GM18861 (cell line): ENCODE results near the gene ANTXR1.

Experiments
- ATAC-seq: cut with Tn5 transposase; IDR thresholded peaks from one replicate; pipeline ENCODE4 v1.9.1; 2021; ENCODE audit not compliant: unreplicated experiment

ANTXR1 gene

DNA sequence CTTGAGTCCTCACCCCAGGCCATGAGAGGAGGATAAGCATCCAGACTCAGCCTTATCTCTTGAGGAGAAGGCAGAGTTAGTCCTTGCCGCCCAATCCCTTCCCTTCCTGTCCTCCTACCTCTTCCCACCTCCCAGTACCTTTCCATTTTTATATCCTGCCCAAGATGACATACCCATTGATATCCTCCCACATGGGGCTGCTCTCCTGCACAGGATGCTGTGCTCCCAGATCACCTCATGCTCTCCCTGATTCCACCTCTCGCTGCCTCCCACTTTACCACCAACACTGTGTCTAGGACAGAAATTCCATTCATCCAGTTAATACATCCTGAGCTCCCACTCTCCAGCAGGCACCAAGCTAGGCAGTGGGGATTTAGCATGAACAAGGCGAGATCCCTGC is 191.7 kb downstream of the ANTXR1 start:
- ATAC-seq = no peak

DNA sequence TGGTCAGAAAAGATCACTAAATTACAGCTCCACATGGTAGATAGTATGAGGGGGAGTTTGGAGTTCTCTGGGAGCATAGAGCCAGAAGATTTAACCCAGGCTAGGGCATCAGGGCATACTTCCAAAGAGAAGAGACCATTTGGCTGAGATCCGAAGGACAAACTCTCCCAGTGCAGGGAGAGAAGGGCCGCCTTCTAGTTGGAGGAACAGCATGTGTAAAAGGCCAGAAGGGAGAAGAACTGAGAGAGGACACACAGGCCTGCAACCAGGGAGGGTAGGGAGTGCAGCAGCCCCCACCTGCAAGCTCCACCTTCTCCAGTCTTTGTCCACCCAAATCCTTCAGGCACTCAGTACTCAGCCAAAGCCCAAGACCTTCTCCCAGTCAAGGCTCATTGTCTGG is 192.1 kb downstream of the ANTXR1 start:
- no peak for ATAC-seq

GRCh38 chr2:69205491-69205890 is 192.5 kb downstream of the ANTXR1 start:
- no peak for ATAC-seq

GRCh38 chr2:69208023-69208595 is 195.1 kb downstream of the ANTXR1 start:
- ATAC-seq = no peak

GRCh38 chr2:69209482-69209881 is 196.5 kb downstream of the ANTXR1 start:
- ATAC-seq = no peak

DNA sequence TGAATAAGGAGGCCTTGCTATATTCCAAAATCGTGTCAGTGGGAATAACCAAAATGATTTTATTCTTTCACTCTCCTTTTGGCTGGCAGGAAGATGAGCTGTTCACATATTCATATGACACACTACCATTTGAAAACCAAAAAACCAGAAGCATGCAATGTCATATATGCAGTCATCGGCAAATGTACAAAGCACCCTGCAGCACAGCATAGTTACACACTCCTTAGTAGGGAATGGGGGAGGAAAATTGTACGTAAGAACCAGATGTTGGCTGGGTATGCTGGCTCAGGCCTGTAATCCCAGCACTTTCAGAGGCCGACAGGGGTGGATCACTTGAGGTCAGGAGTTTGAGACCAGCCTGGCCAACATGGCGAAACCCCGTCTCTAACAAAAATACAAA is 197.4 kb downstream of the ANTXR1 start:
- no peak for ATAC-seq

- ATAC-seq = no peak
These were observed 198.1 kb downstream of the ANTXR1 start for GRCh38 chr2:69211048-69211447.

GRCh38 chr2:69211686-69212085 is 198.7 kb downstream of the ANTXR1 start:
- ATAC-seq = no peak

DNA sequence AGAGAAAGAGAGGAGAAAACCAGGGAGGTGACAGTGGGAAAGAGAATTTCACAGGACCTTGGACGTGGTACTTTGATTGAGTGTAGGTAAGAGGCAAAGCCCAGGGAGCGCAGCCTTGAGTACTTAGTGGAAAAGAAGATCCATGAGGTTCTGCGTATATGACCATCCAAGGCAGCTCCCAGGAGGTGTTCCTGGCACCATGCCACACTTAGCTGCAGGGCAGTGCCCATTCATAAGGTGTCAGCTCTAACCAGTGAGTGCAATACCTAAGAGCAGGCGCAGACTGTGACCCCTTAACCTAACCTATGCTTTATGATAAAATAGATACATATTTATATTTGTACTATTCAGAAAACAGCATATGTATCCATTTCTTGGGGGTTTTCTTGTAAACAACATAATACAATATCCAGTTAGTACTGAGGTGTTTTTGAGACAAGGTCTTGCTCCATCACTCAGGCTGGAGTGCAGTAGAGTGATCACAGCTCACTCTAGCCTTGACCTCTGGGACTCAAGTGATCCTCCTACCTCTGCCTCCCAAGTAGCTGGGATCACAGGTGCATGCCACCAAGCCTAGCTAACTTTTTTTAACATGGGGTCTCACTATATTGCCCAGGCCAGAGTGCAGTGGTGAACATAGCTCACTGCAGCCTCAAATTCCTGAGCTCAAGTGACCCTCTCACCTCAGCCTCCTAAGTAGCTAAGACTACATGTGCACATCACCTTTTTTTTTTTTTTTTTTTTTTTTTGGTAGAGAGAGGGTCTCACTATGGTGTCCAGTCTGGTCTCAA is 199.5 kb downstream of the ANTXR1 start:
- no peak for ATAC-seq

DNA sequence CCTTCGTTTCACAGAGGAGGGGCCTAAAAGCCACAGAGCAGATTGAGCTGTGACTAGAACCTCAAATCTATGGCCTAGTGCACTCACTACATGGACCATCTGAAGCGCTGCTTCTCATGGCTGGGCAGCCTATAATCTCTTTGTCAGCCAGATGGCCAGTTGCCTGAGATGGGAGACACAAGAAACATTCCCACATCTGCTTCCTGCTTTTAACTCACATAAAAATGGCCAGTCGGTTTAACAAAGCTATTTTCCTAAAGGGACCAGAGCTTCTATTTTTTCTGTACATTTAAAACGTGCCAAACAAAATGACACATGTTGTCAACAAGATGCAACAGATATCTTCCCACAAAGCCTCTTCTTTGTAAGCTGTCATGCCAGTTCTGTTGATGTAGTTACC is 200.2 kb downstream of the ANTXR1 start:
- ATAC-seq = no peak

DNA sequence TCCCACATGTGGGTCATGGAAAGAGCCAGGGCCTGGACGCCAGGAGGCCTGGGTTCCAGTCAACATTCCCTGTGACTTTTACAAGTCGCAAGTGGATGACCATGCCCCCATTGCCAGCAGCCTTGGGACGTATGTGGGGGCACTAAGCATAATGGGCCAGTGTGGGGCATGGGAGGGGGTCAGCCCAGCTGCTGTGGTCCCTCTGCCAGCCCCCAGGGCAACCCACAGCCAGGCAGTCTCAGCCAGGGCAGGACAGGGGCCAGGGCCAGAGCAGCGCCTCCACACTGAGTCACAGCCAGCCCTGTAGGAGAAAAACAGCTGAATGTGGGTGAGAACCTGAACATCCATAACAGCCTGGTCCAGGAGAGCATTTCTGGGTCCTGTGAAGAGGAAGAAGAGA is 200.8 kb downstream of the ANTXR1 start:
- ATAC-seq = no peak

DNA sequence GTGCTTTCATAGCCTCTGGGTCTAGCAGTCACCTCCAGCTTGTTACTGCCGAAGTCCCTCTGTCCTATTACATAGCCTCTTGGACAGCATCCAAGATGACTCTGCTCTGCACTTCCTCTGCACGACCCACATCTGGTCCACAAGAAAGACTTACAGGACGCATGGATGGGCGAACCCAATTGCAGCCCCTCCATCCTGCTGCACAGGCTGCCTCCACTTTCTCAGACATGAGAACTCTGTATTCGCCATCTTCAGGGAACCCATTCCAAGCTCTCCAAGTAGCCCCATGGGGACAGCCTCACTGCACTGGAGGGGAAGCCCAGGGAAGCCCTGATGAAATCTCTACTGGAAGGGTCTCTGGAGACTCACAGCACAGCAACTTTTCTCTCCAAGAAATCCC is 201.9 kb downstream of the ANTXR1 start:
- ATAC-seq = no peak

- ATAC-seq = no peak
These were observed 203.8 kb downstream of the ANTXR1 start for GRCh38 chr2:69216535-69217332.

- no peak for ATAC-seq
These were observed 204.5 kb downstream of the ANTXR1 start for GRCh38 chr2:69217333-69218080.

- no peak for ATAC-seq
These were observed 208.5 kb downstream of the ANTXR1 start for GRCh38 chr2:69221512-69221911.

GRCh38 chr2:69221960-69222751 is 209.2 kb downstream of the ANTXR1 start:
- ATAC-seq = no peak

DNA sequence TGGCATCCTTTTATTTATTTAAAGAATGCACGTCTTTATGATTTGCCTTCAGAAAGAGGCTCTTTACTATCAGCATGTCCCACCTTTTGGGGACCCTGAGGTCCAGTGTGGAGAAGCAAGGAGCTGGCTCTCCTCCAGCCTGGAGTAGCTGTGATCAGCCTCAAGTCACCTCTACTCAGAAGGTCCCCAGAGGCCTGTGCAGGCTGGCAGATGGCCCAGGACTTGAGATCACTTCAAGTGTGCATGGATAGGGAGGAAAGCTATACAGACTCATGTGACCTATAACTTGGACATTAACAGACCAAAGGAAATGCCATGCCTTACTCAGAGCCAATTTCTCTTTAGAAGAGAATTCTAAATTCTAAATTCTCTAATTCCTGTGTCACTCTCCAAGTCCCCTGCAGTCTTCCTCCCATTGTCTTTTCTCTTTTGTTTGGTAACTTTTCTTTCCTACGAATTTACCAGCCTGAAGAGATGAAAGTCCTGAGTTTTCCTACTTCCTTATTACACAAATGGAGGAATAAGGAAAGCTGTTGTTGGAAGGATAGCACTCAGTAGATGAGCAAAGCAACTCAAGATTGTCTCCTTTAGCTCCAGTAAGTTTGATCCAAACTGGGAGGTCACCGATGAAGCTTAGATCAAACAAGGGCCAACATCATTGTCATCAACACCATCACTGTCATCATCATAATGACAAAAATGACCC is 210.1 kb downstream of the ANTXR1 start:
- no peak for ATAC-seq

GRCh38 chr2:69223759-69224511 is 211.0 kb downstream of the ANTXR1 start:
- ATAC-seq = no peak

- no peak for ATAC-seq
These were observed 211.5 kb downstream of the ANTXR1 start for GRCh38 chr2:69224512-69224837.
